Forelimb muscle (tissue), 1 donor: ENCODE data around the gene CCNY. TPM values are rescaled to one million over a fixed set of nuclear protein-coding genes. Genes with fewer than 3 reads are reported as not detected.
"Not testable (repeated sequence)": the region's sequence is repeated elsewhere in the genome, so short reads cannot be mapped to it uniquely, and the experiment has no call there.

Source experiments
- DNase-seq: peaks from one replicate; pipeline ENCODE4 v3.0.0-alpha.2; 2013; ENCODE audit warnings: low read depth
- polyA plus RNA-seq: library from polyadenylated mRNA; unstranded; fragments of 120-200 nt; gene quantifications from one replicate; pipeline ENCODE4 v1.2.1, GENCODE V29; 2013; ENCODE audit not compliant: insufficient read length

CCNY gene
- polyA plus RNA-seq, 1 donor: 81.0 TPM

GRCh38 chr10:35382096-35382495 is 45.8 kb downstream of the CCNY start:
- DNase-seq: no peak

GRCh38 chr10:35384265-35384868 is 48.1 kb downstream of the CCNY start:
- DNase-seq: no peak

DNA sequence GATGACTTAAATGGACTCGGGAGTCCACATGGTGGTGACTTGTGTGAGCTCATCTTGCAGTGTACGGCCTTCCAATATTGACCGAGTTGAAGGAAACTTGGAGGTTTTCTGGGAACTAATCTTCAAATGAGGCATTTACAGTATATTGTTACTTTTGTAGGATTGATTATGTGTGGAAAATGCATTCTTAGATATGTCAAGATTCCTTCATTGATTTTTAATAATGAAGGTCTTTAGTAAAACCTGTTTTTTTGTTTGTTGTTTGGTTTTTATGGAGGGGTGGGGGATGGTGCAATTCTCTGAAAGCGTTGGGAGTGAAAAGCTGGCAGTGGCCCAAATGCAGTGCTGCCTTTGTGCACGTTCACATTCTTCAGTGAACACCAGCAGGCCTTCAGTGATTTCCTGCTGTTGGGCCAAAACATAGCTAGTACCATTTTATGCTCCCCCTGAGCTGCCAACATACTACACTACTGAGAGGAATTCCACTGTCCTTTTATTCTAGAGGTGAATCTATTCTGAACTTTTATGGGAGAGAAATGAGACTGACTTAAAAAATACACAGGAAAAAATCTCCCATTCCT is 50.4 kb downstream of the CCNY start:
- DNase-seq: no peak

- no peak for DNase-seq
Observed at GRCh38 chr10:35387768-35388167, 51.5 kb downstream of the CCNY start.

GRCh38 chr10:35388197-35388596 is 51.9 kb downstream of the CCNY start:
- DNase-seq: no peak

- no peak for DNase-seq
Observed at GRCh38 chr10:35388682-35389081, 52.4 kb downstream of the CCNY start.

DNA sequence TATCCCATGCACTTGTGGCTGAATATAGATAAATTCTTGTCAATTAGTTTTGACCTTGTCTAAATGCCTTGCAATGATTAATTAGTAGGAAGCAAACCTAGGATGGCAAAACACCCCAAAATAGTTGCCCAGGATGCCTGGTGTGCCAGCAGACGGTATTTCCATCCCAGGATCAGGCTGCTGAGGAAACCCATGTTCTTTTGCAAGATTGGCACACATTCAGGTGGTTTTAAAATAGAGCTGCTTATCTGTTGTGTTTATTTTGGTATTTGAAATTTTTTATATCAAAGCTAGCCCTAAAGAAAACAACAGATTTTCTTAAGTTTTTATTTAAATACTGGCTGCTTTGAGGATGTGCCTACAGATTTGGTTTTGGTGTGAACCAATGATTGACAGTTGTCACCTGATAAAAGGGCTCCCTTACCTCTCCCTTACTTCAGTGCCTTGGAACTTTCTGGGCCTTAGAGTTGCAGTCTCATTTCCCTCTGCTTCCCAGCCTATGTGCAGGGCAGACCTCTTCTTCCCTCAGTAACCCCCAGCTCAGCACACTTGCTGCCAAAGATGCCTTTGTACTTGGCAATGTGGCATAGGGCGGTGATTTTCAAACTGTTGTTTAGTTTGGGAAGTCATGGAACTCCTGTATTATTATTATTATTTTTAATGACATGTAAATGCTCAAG is 54.0 kb downstream of the CCNY start:
- no peak for DNase-seq

DNA sequence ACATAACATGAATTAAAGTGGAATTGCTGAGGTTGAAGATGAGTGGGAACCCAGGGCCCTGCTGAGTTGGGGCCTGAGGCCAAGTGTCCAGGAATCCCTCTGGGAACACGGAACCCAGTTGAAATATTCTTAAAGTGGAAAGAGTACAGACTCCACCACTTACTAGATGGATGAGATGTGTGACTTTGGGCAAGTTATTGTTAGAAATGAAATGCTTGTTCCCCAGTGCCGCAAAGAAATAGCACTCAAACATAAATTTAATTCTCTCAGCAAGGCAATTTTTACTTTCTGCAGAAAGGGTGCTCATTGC is 54.5 kb downstream of the CCNY start:
- no peak for DNase-seq

DNA sequence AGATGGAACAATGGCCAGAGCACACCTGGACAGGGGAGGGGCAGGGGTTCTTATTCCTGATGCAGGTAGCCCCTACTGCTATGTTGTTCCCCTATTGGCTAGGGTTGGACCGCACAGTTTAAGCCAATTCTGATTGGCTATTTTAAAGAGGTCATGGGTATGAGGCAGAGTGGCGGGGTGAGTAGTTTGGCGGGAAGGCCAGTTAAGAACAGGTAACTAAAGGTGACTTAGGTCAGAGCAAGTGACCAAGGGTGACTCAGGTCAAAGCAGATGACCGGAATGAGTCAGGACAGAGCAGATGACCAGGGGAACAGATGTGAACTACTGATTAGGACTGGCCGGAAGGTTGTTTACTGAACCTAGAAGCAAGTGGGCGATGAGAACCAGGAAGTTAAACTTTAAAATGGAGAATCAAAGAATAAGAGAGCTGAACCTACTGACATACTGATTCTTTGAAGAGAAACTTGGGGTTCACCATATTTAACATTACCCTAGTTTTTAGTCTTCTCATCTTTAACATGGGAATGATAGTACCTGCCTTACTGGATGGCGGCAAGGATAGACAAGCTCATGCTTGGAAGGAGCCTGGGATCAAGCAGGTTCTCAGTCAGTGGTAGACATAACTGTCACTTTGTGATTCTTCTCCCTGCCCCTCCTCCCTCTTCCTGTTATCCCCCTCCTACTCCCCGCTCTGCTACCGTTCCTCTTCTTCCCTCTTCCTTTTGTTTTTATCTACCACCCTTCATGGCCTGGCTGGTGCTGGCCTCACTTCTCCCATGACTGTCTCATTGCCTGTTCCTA is 55.0 kb downstream of the CCNY start:
- no peak for DNase-seq

DNA sequence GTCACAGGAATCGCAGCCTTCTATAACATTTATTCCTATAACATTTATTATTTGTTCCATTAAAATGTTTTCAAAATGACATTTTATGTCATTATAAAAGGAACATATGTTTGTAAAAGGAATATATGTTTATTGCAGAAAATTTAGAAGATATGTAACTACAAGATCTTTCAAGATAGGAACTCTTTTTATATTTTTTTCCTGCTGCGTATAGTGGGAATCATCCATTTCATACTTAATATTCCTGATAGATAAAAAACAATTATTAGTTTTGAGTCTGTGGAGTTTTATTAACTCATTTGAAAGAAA is 55.6 kb downstream of the CCNY start:
- DNase-seq: no peak

DNA sequence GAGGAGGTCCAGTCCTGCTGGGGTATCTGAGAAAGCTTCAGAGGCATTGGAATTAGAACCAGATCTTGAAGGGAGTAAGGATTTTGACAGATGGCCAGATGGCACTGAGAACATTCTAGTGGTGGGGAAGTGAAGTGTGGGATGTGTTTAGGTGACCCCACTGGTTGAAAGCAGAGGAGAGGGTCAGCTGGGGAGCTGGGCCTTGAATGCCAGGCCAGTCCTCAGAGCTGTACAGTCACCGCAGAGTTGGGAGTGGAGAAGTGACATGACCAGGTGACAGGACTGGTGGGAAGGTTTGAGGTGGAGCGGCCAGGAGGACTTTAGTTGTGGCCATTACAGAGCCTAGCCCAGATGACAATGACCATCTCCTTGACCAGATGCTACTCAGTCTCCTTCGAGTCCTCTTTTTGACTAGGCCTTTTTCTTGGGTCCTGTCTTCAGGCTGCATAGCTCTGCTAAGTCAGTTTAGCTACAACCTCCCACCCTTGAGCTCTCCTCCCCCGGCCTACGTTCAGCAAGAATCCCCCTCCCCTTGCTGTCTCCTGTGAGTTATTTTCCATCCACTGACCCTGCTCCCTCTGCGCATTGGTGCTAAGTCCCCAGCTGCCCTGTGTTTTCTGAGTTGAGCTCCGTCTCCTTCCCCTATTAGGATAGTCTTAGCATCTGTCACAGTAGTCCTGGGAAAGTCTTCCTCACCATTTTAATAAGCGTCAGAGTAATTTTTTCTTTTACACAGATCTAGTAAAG is 56.3 kb downstream of the CCNY start:
- no peak for DNase-seq

GRCh38 chr10:35394411-35394851 is 58.1 kb downstream of the CCNY start:
- no peak for DNase-seq

DNA sequence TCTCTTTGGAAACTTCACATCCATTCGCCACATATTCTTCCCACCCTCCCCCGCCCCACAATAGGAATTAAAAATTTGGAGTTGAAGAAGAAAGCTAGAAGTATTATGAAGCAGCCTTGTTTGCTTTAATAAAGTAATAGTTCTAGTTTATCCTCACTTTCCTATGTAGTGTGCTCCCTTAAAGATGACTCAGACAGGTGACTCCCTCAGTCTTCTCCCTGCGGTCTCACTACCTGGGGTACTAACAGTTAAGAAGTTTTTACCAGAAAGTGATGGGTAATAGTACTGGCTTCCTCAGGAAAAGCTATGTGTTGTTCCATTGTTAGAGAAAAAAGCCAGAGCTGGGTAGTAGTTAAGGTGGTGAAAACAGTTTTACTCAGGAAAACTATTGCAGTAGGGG is 58.6 kb downstream of the CCNY start:
- no peak for DNase-seq

DNA sequence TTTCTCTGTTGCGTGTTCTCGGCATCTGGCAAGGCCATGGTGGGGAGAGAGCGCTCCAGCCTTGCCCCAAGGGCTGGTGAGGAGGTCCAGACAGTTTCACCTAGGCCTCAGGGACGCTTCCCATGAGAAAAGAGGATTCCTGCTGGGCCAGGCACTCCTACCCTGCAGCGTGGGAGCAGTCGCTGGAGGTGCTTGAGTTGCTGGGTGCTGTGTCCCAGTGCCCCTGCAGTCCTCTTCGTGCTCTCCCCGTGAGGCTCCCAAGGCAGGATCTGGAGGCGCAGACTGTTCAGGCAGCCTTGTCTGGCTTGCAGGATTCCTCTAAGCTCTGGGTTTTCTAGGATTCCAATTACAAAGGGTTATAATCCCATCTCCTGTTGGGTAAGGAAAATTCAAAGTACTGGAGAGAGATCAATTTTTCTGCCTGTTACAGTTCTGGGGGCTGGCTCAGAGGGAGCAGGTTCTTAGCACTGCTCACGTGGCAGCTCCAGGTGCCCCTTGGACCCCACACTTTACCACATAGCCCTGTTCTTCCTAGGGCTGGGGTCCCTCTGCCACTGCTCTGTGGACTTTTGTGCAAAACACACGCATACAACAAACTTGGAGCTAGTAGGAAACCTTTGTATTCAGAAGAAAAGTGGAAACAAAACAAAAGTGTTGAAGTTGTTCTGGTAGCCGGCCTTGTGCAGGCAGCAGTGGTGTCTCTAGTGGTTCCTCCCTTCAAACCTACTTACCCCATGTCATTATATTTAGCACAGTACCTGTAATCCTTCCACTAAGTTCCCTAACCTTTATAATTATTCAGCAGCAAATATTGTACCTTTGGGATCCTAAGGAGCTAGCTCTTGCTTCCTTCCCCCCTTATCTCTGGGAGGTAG is 60.5 kb downstream of the CCNY start:
- no peak for DNase-seq

GRCh38 chr10:35397953-35398352 is 61.6 kb downstream of the CCNY start:
- DNase-seq: no peak

- no peak for DNase-seq
Observed at GRCh38 chr10:35398355-35398754, 62.0 kb downstream of the CCNY start.

DNA sequence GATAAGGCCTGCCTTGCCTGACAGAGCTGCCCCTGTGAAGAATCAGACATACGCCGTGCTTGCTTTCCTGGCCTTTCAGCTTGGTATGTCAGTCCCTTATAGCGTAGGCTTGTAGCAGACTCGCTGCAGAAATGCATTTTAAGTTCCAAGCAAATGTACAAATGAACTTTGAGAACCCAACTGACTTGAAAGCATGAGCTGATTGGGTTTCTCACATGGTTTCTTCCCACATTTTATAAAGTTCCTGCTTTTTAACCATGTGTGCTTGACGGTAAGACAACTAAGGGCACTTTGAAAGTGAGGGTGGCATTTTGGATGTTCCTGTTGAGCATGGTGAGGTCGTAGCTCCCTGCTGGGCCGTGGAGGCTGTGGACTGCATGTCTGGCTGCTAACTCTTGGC is 62.6 kb downstream of the CCNY start:
- no peak for DNase-seq

DNA sequence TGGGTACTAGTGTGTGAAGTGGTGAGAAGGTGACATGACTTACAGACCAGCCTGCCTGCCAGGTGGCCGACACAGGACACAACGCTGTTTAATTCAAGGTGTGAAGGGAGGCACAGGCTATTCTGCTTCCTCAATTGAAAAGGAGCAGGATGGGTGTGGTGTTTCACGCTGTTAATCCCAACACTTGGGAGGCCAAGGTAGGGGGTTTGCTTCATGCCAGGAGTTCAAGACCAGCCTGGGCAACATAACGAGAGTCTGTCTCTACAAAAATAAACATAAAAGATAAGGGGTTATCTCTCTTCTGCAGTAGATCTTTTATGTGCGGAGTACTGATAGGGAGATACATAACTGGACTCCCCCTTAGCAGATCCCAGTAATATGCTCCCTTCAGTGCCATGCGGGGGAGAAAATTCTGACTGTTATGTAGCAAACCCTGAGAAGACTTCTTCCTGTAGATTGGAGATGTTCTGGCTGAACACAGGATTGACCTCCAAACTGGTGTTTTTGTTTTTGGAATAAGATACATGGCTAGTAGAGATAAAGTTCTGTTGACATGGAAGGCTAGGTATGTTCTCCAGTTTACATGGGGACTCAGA is 63.2 kb downstream of the CCNY start:
- no peak for DNase-seq

DNA sequence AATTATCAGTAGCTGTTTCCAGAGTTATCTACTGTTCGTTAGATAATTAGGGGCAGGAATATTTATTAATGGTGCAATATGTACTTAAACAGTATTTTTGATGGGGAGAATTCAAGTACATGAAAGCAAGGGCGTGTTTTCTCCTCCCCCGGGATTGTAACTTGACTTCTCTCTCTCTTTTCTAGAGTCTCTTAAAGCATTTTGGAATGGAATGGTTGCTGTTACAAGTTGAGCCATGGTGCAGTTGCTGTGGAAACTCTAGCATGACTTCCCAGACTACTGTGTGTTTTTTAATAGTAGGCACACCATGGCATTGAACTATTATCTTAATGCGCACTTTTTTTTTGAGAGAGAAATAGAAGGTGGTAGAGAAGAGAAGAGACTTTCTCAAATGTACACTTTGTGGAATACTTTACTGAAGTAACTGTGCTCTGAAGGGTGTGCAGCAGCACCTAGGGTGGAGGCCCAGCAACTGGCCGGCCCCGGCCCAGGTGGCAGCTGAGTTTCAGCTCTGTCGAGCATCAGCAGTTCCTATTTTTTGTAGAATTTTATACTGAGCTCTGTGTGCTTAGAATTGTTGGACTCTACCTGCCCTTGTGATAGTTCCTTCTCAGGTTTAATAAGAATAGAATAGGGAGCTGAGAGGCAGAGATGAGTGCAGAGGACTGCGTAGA is 64.4 kb downstream of the CCNY start:
- no peak for DNase-seq

DNA sequence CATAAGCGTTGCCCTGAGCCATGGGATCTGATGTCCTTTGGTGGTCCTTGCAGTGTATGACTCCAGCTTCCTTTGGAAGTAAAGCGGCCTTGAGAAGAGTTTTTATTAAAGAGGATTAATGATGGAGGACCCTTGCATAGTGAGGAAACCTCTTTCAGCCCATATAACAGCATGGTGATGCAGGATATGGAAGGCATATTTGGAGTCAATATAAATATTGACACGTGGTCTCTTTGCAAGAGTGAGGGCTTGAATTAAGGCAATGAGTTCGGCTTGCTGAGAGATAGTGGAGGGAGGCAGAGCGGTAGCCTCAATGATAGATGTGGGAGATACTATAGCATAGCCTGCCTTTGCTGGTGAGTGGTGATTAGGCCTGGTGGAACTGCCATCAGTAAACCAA is 67.2 kb downstream of the CCNY start:
- DNase-seq: not testable (repeated sequence)
